Fibroblast of upper back skin (primary cell): Measurements from ENCODE around the gene CDT1.

Experiments
- DNase-seq: peaks from one replicate; pipeline ENCODE4 v3.0.0-alpha.2; 2013

Gene CDT1

GRCh38 chr16:88803264-88803987 is at the start of gene CDT1:
Gene CDT1, plus strand, starts transcription at chr16:88803789. Its CDS starts 43 bp downstream, at chr16:88803832.
- peak; percentile 79 for DNase-seq

GRCh38 chr16:88754109-88754911 is 49.3 kb upstream of the CDT1 start:
- DNase-seq, result peak; percentile 19

- peak; percentile 22 for DNase-seq
Observed at GRCh38 chr16:88754912-88755744, 48.5 kb upstream of the CDT1 start.

- no peak for DNase-seq
Observed at GRCh38 chr16:88755745-88756443, 47.7 kb upstream of the CDT1 start.

GRCh38 chr16:88758227-88758943 is 45.2 kb upstream of the CDT1 start:
- no peak for DNase-seq

- no peak for DNase-seq
Observed at GRCh38 chr16:88758944-88759244, 44.7 kb upstream of the CDT1 start.

- peak; percentile 31 for DNase-seq
Observed at GRCh38 chr16:88759245-88759975, 44.2 kb upstream of the CDT1 start.

- no peak for DNase-seq
Observed at GRCh38 chr16:88759976-88760350, 43.6 kb upstream of the CDT1 start.

- DNase-seq, result no peak
Observed at GRCh38 chr16:88760424-88761142, 43.0 kb upstream of the CDT1 start.

- DNase-seq, result no peak
Observed at GRCh38 chr16:88761143-88761534, 42.5 kb upstream of the CDT1 start.

GRCh38 chr16:88761830-88762229 is 41.8 kb upstream of the CDT1 start:
- no peak for DNase-seq

- no peak for DNase-seq
Observed at GRCh38 chr16:88762258-88762870, 41.2 kb upstream of the CDT1 start.

- no peak for DNase-seq
Observed at GRCh38 chr16:88762941-88763340, 40.6 kb upstream of the CDT1 start.

- no peak for DNase-seq
Observed at GRCh38 chr16:88763502-88764053, 40.0 kb upstream of the CDT1 start.

GRCh38 chr16:88764080-88764479 is 39.5 kb upstream of the CDT1 start:
- no peak for DNase-seq

GRCh38 chr16:88764913-88765349 is 38.7 kb upstream of the CDT1 start:
- no peak for DNase-seq

- DNase-seq, result no peak
Observed at GRCh38 chr16:88766975-88767374, 36.6 kb upstream of the CDT1 start.

- DNase-seq, result no peak
Observed at GRCh38 chr16:88767546-88768070, 36.0 kb upstream of the CDT1 start.

GRCh38 chr16:88768071-88768783 is 35.4 kb upstream of the CDT1 start:
- no peak for DNase-seq
